GM23338 (cell line): ENCODE data around the gene LCP2.

ENCODE experiments used
- CREB1 ChIP-seq: fragments of 250-450 bp; sonication (Bioruptor Pico); IDR thresholded peaks from 2 replicates; pipeline ENCODE4 v1.5.0; 2020; ENCODE audit warnings: low read depth, mild to moderate bottlenecking, moderate library complexity
- CTCF ChIP-seq, 2 experiments: fragments of 200-600 bp in 1 of 2; sonication (generic) in 1 of 2; conservative IDR thresholded peaks; 2 replicates each; pipeline versions ENCODE4 v1.5.1 to v1.6.1; 2016 to 2017; ENCODE audit warnings: antibody characterized with exemption in 2 of 2, low read depth in 2 of 2, mild to moderate bottlenecking in 2 of 2, moderate library complexity in 1 of 2
- ETS1 ChIP-seq: IDR thresholded peaks from 2 replicates; pipeline ENCODE4 v1.6.1; 2016; ENCODE audit warnings: antibody characterized with exemption
- EZH2 ChIP-seq: fragments of 200-600 bp; sonication (generic); IDR thresholded peaks from one replicate; pipeline ENCODE4 v1.8.0; 2017; ENCODE audit warnings: antibody characterized with exemption, mild to moderate bottlenecking, low read depth; ENCODE audit not compliant: unreplicated experiment
- EZH2phosphoT487 ChIP-seq: fragments of 200-600 bp; sonication (generic); IDR thresholded peaks from one replicate; pipeline ENCODE4 v1.8.1; 2018; ENCODE audit warnings: antibody characterized with exemption; ENCODE audit not compliant: unreplicated experiment
- JUNB ChIP-seq: IDR thresholded peaks from one replicate; pipeline ENCODE4 v1.6.1; 2016; ENCODE audit warnings: antibody characterized with exemption; ENCODE audit not compliant: unreplicated experiment
- NANOG ChIP-seq: IDR thresholded peaks from 2 replicates; pipeline ENCODE4 v1.6.1; 2016; ENCODE audit warnings: antibody characterized with exemption, borderline replicate concordance
- POLR2AphosphoS5 ChIP-seq: IDR thresholded peaks from 2 replicates; pipeline ENCODE4 v1.6.1; 2016; ENCODE audit warnings: antibody characterized with exemption, low read depth
- REST ChIP-seq: IDR thresholded peaks from one replicate; pipeline ENCODE4 v1.6.1; 2018; ENCODE audit warnings: antibody characterized with exemption; ENCODE audit not compliant: unreplicated experiment

GRCh38 chr5:170337045-170337733 lies 39.6 kb upstream of the LCP2 start:
- TF ChIP-seq CTCF (conservative IDR thresholded peaks at IDR 0.05; ENCODE audit: low read depth in 2 of 2), result no peak
- no peak for TF ChIP-seq POLR2AphosphoS5
- TF ChIP-seq REST, result no peak
- TF ChIP-seq CREB1 (CRISPR knock-in tag), result no peak
- no peak for TF ChIP-seq ETS1
- TF ChIP-seq EZH2, result no peak
- TF ChIP-seq EZH2phosphoT487, result no peak
- TF ChIP-seq NANOG, result no peak
- TF ChIP-seq JUNB, result no peak
